ENCODE measurements around the gene SCYL3. TPM values are rescaled to one million over a fixed set of nuclear protein-coding genes. Genes with fewer than 3 reads are reported as not detected.

The SCYL3 gene
- total RNA-seq, 1 experiment from 2014 or later, result 9.4 TPM

- Histone ChIP-seq H2AFZ (ENCODE audit: low read length) (no peak overlapping the region), H4K20me1 (ENCODE audit: insufficient read depth, low read depth, low read length) (no peaks in the 10 kb centered on the region), H3K79me2 (ENCODE audit: low read length) (no peaks in the 10 kb centered on the region), H3K9me2 (replicated peaks; ENCODE audit: insufficient read depth, low read length) (no peaks in the 10 kb centered on the region), H3K4me2 (ENCODE audit: low read depth, low read length, poor library complexity, severe bottlenecking) (no peak overlapping the region), H3K9me3 (ENCODE audit: low read length) (no peaks in the 10 kb centered on the region), H3K9ac (ENCODE audit: low read length) (no peak overlapping the region), H3K4me3 (ENCODE audit: low read length) (no peak overlapping the region), H3K27me3 (ENCODE audit: low read length) (no peaks in the 10 kb centered on the region), H3K27ac (ENCODE audit: low read length) (no peak overlapping the region), H3K36me3 (ENCODE audit: insufficient read depth, low read length) (peaks cover 59% of the 10 kb centered on the region), H3K4me1 (ENCODE audit: low read length) (no peaks in the 10 kb centered on the region)
- DNase-seq, result no peak
Observed at GRCh38 chr1:169860750-169861149, 32.9 kb downstream of the SCYL3 start.

- Histone ChIP-seq H3K4me3 (ENCODE audit: low read length) (no peak overlapping the region), H3K27me3 (ENCODE audit: low read length) (no peaks in the 10 kb centered on the region), H3K4me2 (ENCODE audit: low read depth, low read length, poor library complexity, severe bottlenecking) (no peak overlapping the region), H3K79me2 (ENCODE audit: low read length) (no peaks in the 10 kb centered on the region), H3K36me3 (ENCODE audit: insufficient read depth, low read length) (peaks cover 59% of the 10 kb centered on the region), H3K27ac (ENCODE audit: low read length) (no peak overlapping the region), H3K9me3 (ENCODE audit: low read length) (no peaks in the 10 kb centered on the region), H4K20me1 (ENCODE audit: insufficient read depth, low read depth, low read length) (no peaks in the 10 kb centered on the region), H3K4me1 (ENCODE audit: low read length) (no peaks in the 10 kb centered on the region), H3K9ac (ENCODE audit: low read length) (no peak overlapping the region), H3K9me2 (replicated peaks; ENCODE audit: insufficient read depth, low read length) (no peaks in the 10 kb centered on the region), H2AFZ (ENCODE audit: low read length) (no peak overlapping the region)
- DNase-seq, result no peak
Observed at GRCh38 chr1:169860187-169860586, 33.5 kb downstream of the SCYL3 start.

GRCh38 chr1:169859001-169859400 is 34.7 kb downstream of the SCYL3 start:
- Histone ChIP-seq H4K20me1 (ENCODE audit: insufficient read depth, low read depth, low read length) (no peaks in the 10 kb centered on the region), H3K9me3 (ENCODE audit: low read length) (no peaks in the 10 kb centered on the region), H3K27me3 (ENCODE audit: low read length) (no peaks in the 10 kb centered on the region), H2AFZ (ENCODE audit: low read length) (no peak overlapping the region), H3K4me3 (ENCODE audit: low read length) (no peak overlapping the region), H3K36me3 (ENCODE audit: insufficient read depth, low read length) (peaks cover 64% of the 10 kb centered on the region), H3K9me2 (replicated peaks; ENCODE audit: insufficient read depth, low read length) (no peaks in the 10 kb centered on the region), H3K4me1 (ENCODE audit: low read length) (no peaks in the 10 kb centered on the region), H3K27ac (ENCODE audit: low read length) (no peak overlapping the region), H3K9ac (ENCODE audit: low read length) (no peak overlapping the region), H3K4me2 (ENCODE audit: low read depth, low read length, poor library complexity, severe bottlenecking) (no peak overlapping the region), H3K79me2 (ENCODE audit: low read length) (no peaks in the 10 kb centered on the region)
- DNase-seq, result no peak

GRCh38 chr1:169858467-169858866 is 35.2 kb downstream of the SCYL3 start:
- no peak for DNase-seq
- Histone ChIP-seq H3K79me2 (ENCODE audit: low read length) (no peaks in the 10 kb centered on the region), H3K9me2 (replicated peaks; ENCODE audit: insufficient read depth, low read length) (no peaks in the 10 kb centered on the region), H4K20me1 (ENCODE audit: insufficient read depth, low read depth, low read length) (no peaks in the 10 kb centered on the region), H3K9ac (ENCODE audit: low read length) (no peak overlapping the region), H3K4me2 (ENCODE audit: low read depth, low read length, poor library complexity, severe bottlenecking) (no peak overlapping the region), H3K27me3 (ENCODE audit: low read length) (no peaks in the 10 kb centered on the region), H3K36me3 (ENCODE audit: insufficient read depth, low read length) (peaks cover 66% of the 10 kb centered on the region), H2AFZ (ENCODE audit: low read length) (no peak overlapping the region), H3K4me1 (ENCODE audit: low read length) (no peaks in the 10 kb centered on the region), H3K4me3 (ENCODE audit: low read length) (no peak overlapping the region), H3K9me3 (ENCODE audit: low read length) (no peaks in the 10 kb centered on the region), H3K27ac (ENCODE audit: low read length) (no peak overlapping the region)

- DNase-seq, result no peak
- no peaks in the 10 kb centered on the region for H3K9me2 ChIP-seq (replicated peaks; ENCODE audit: insufficient read depth, low read length)
- H3K4me1 ChIP-seq (ENCODE audit: low read length), result peaks cover 7% of the 10 kb centered on the region
- H3K27me3 ChIP-seq (ENCODE audit: low read length), result no peaks in the 10 kb centered on the region
- peaks cover 13% of the 10 kb centered on the region; the same call in 1 of the 2 replicates for H3K79me2 ChIP-seq (ENCODE audit: low read length)
- H4K20me1 ChIP-seq (ENCODE audit: insufficient read depth, low read depth, low read length), result no peaks in the 10 kb centered on the region
- no peak overlapping the region for H3K4me2 ChIP-seq (ENCODE audit: low read depth, low read length, poor library complexity, severe bottlenecking)
- H3K36me3 ChIP-seq (ENCODE audit: insufficient read depth, low read length), result peaks cover 76% of the 10 kb centered on the region
- H2AFZ ChIP-seq (ENCODE audit: low read length), result no peak overlapping the region
- H3K9me3 ChIP-seq (ENCODE audit: low read length), result no peaks in the 10 kb centered on the region
- H3K9ac ChIP-seq (ENCODE audit: low read length), result no peak overlapping the region
- no peak overlapping the region for H3K4me3 ChIP-seq (ENCODE audit: low read length)
- H3K27ac ChIP-seq (ENCODE audit: low read length), result no peak overlapping the region
Observed at GRCh38 chr1:169853341-169853740, 40.4 kb downstream of the SCYL3 start.

GRCh38 chr1:169849346-169850022 is 44.2 kb downstream of the SCYL3 start:
- Histone ChIP-seq H3K27ac (ENCODE audit: low read length) (no peak overlapping the region), H3K4me1 (ENCODE audit: low read length) (peaks cover 7% of the 10 kb centered on the region), H3K9me2 (replicated peaks; ENCODE audit: insufficient read depth, low read length) (no peaks in the 10 kb centered on the region), H4K20me1 (ENCODE audit: insufficient read depth, low read depth, low read length) (no peaks in the 10 kb centered on the region), H3K4me3 (ENCODE audit: low read length) (no peak overlapping the region), H3K9ac (ENCODE audit: low read length) (no peak overlapping the region), H3K9me3 (ENCODE audit: low read length) (no peaks in the 10 kb centered on the region), H3K36me3 (ENCODE audit: insufficient read depth, low read length) (peaks cover 79% of the 10 kb centered on the region), H3K79me2 (ENCODE audit: low read length) (peaks cover 13% of the 10 kb centered on the region; the same call in 1 of the 2 replicates), H2AFZ (ENCODE audit: low read length) (no peak overlapping the region), H3K4me2 (ENCODE audit: low read depth, low read length, poor library complexity, severe bottlenecking) (no peak overlapping the region), H3K27me3 (ENCODE audit: low read length) (no peaks in the 10 kb centered on the region)
- no peak for DNase-seq

- Histone ChIP-seq H3K4me2 (ENCODE audit: low read depth, low read length, poor library complexity, severe bottlenecking) (no peak overlapping the region), H3K9ac (ENCODE audit: low read length) (no peak overlapping the region), H2AFZ (ENCODE audit: low read length) (no peak overlapping the region), H3K4me3 (ENCODE audit: low read length) (no peak overlapping the region), H3K9me3 (ENCODE audit: low read length) (no peaks in the 10 kb centered on the region), H4K20me1 (ENCODE audit: insufficient read depth, low read depth, low read length) (no peaks in the 10 kb centered on the region), H3K9me2 (replicated peaks; ENCODE audit: insufficient read depth, low read length) (no peaks in the 10 kb centered on the region), H3K4me1 (ENCODE audit: low read length) (peaks cover 7% of the 10 kb centered on the region), H3K79me2 (ENCODE audit: low read length) (peaks cover 13% of the 10 kb centered on the region; the same call in 1 of the 2 replicates), H3K36me3 (ENCODE audit: insufficient read depth, low read length) (peaks cover 78% of the 10 kb centered on the region), H3K27ac (ENCODE audit: low read length) (no peak overlapping the region), H3K27me3 (ENCODE audit: low read length) (no peaks in the 10 kb centered on the region)
- no peak for DNase-seq
Observed at GRCh38 chr1:169848456-169848855, 45.2 kb downstream of the SCYL3 start.

GRCh38 chr1:169844941-169845608 is 48.6 kb downstream of the SCYL3 start:
- Histone ChIP-seq H3K27ac (ENCODE audit: low read length) (no peak overlapping the region), H3K79me2 (ENCODE audit: low read length) (peaks cover 26% of the 10 kb centered on the region), H3K4me3 (ENCODE audit: low read length) (no peak overlapping the region), H3K9me3 (ENCODE audit: low read length) (no peaks in the 10 kb centered on the region), H3K4me1 (ENCODE audit: low read length) (no peaks in the 10 kb centered on the region), H3K9ac (ENCODE audit: low read length) (no peak overlapping the region), H4K20me1 (ENCODE audit: insufficient read depth, low read depth, low read length) (no peaks in the 10 kb centered on the region), H3K36me3 (ENCODE audit: insufficient read depth, low read length) (peaks cover 80% of the 10 kb centered on the region), H3K9me2 (replicated peaks; ENCODE audit: insufficient read depth, low read length) (no peaks in the 10 kb centered on the region), H2AFZ (ENCODE audit: low read length) (no peak overlapping the region), H3K27me3 (ENCODE audit: low read length) (no peaks in the 10 kb centered on the region), H3K4me2 (ENCODE audit: low read depth, low read length, poor library complexity, severe bottlenecking) (no peak overlapping the region)
- no peak for DNase-seq
